HG03432 (cell line): Measurements from ENCODE around the gene TNFRSF6B.
"Not testable (repeated sequence)": the region's sequence is repeated elsewhere in the genome, so short reads cannot be mapped to it uniquely, and the experiment has no call there.

Experiments used
- ATAC-seq: cut with Tn5 transposase; IDR thresholded peaks from one replicate; pipeline ENCODE4 v1.9.1; 2021; ENCODE audit warnings: mild to moderate bottlenecking, moderate library complexity; ENCODE audit not compliant: unreplicated experiment

Gene TNFRSF6B

GRCh38 chr20:63706027-63706695 lies 9.7 kb downstream of the TNFRSF6B start:
- ATAC-seq: no peak

- peak; percentile 27 for ATAC-seq
These were observed 10.6 kb downstream of the TNFRSF6B start for GRCh38 chr20:63706852-63707557.

- peak; percentile 72 for ATAC-seq
These were observed 11.3 kb downstream of the TNFRSF6B start, which contains the start of the genes ARFRP1 and ZGPAT for GRCh38 chr20:63707558-63708300. Gene ARFRP1 (minus strand): TSS chr20:63707976. CDS start chr20:63707091, 885 bp downstream. Gene ZGPAT (plus strand): TSS chr20:63708039. CDS start chr20:63708581, 542 bp downstream.

GRCh38 chr20:63708301-63709148 lies 12.1 kb downstream of the TNFRSF6B start:
- ATAC-seq: peak; percentile 10

GRCh38 chr20:63709149-63709527 lies 12.7 kb downstream of the TNFRSF6B start:
- ATAC-seq: no peak

GRCh38 chr20:63711085-63711645 lies 14.7 kb downstream of the TNFRSF6B start:
- ATAC-seq: no peak

GRCh38 chr20:63712191-63712590 lies 15.7 kb downstream of the TNFRSF6B start:
- no peak for ATAC-seq

- no peak for ATAC-seq
These were observed 18.4 kb downstream of the TNFRSF6B start for GRCh38 chr20:63714858-63715257.

GRCh38 chr20:63718996-63719395 lies 22.5 kb downstream of the TNFRSF6B start:
- ATAC-seq: no peak

GRCh38 chr20:63722967-63723622 lies 26.6 kb downstream of the TNFRSF6B start:
- not testable (repeated sequence) for ATAC-seq

GRCh38 chr20:63730189-63730733 lies 33.8 kb downstream of the TNFRSF6B start:
- not testable (repeated sequence) for ATAC-seq

- no peak for ATAC-seq
These were observed 35.0 kb downstream of the TNFRSF6B start for GRCh38 chr20:63731410-63731809.

GRCh38 chr20:63732118-63733095 lies 36.0 kb downstream of the TNFRSF6B start:
- no peak for ATAC-seq

- no peak for ATAC-seq
These were observed 36.7 kb downstream of the TNFRSF6B start for GRCh38 chr20:63733117-63733516.

- no peak for ATAC-seq
These were observed 37.2 kb downstream of the TNFRSF6B start for GRCh38 chr20:63733579-63734081.

GRCh38 chr20:63734111-63734945 lies 37.9 kb downstream of the TNFRSF6B start:
- ATAC-seq: no peak
